NT2/D1 (cell line): Measurements from ENCODE around the gene IGFBP6.

ENCODE experiments used
- DNase-seq: peaks from one replicate; pipeline ENCODE4 v3.0.0-alpha.2; 2011; ENCODE audit warnings: low read depth, low spot score
- H3K27me3 ChIP-seq: 2 replicates; pipeline ENCODE4 v1.6.0; 2011; ENCODE audit warnings: mild to moderate bottlenecking; ENCODE audit not compliant: insufficient read length, insufficient read depth
- H3K36me3 ChIP-seq: 2 replicates; pipeline ENCODE4 v1.6.1; 2011; ENCODE audit warnings: mild to moderate bottlenecking, low read length, mixed read lengths; ENCODE audit not compliant: insufficient read depth, insufficient read length
- H3K4me1 ChIP-seq: 2 replicates; pipeline ENCODE4 v1.5.1; 2011; ENCODE audit not compliant: insufficient read depth, insufficient read length
- H3K4me3 ChIP-seq: 2 replicates; pipeline ENCODE4 v1.5.1; 2011; ENCODE audit warnings: low read depth; ENCODE audit not compliant: insufficient read length
- H3K9ac ChIP-seq: 2 replicates; pipeline ENCODE4 v1.6.0; 2011; ENCODE audit warnings: low read depth; ENCODE audit not compliant: insufficient read length
- H3K9me3 ChIP-seq: 2 replicates; pipeline ENCODE4 v1.5.1; 2011; ENCODE audit warnings: mild to moderate bottlenecking, low read length; ENCODE audit not compliant: insufficient read depth
- SUZ12 ChIP-seq: IDR thresholded peaks from 2 replicates; pipeline ENCODE4 v1.6.1; 2011; ENCODE audit not compliant: insufficient read length, insufficient read depth; ENCODE audit errors: extremely low read depth
- YY1 ChIP-seq: IDR thresholded peaks from 2 replicates; pipeline ENCODE4 v1.6.1; 2011; ENCODE audit not compliant: insufficient read length, insufficient read depth
- ZNF274 ChIP-seq: IDR thresholded peaks from 2 replicates; pipeline ENCODE4 v1.6.1; 2011; ENCODE audit warnings: mild to moderate bottlenecking, low read depth, low read length

The IGFBP6 gene

DNA sequence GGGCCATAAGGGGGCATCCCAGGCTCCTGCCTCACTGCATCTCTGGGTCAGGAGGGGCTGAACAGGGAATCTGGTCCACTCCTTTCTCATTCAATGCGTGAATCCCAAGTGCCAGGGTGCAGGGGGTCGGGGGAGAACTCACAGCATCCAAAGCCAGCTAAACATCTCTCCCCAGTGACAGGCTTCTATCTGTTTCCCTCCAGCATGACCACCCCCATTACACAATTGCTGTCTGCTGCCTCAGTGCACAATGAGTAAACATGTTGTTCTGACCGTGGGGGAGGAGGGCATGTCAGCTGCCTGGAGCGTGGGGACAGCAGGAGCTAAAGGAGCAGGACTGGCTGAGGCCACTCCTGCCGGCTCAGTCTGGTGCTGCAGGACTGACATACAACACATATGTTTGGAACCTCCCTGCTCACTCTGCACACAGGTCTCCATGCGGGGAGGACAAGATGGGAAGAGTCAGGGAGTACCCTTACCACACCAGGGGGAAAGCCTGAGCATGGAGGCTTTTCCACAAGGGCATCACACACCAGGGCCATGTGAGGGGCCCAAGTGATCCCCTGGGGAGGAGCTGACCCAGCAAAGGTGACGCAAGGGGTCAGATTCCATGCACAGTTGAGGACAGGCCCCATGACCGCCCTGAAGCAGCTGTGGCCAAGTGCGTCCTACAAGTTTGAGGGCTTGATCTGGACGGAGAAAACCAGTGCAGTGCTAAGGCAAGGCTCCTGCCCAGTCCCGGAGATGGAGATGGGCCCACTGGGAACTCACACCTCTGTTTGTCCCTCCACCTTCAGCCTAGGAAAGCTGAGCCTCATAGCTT, 46.2 kb upstream of the IGFBP6 start:
- Histone ChIP-seq H3K36me3 (peaks cover 8% of the 10 kb centered on the region), H3K4me3 (no peak overlapping the region), H3K9me3 (no peaks in the 10 kb centered on the region), H3K9ac (peak overlapping the region; percentile 42), H3K27me3 (no peaks in the 10 kb centered on the region), H3K4me1 (peaks cover 48% of the 10 kb centered on the region)
- DNase-seq = no peak
- TF ChIP-seq ZNF274 (no peak), YY1 (no peak), SUZ12 (no peak)

DNA sequence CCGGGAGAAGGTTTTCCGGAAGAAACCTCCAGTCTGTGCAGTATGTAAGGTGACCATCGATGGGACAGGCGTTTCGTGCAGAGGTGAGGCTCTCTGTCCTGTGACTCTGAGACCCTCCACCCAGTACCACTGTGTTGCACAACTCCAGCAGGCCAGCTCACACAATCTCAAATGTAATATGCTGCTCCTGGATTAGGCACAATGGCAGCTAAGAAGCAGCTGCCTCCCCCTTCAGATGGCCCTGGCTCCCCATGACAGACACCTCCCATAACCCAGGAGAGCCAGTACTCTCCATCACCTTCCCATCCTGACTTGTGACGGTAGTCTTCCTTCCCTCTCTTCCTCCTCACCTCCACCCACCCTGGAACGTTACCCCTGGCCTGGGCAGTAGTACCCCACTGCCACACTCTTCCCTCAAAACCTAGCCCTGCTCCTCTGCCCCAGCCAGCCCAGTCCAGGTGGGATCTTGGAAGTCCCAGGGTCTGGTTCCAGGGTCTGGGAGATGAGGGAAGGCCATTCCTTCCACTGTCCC, 45.5 kb upstream of the IGFBP6 start:
- Histone ChIP-seq H3K9me3 (no peaks in the 10 kb centered on the region), H3K9ac (peak overlapping the region; percentile 58), H3K4me3 (no peak overlapping the region), H3K27me3 (no peaks in the 10 kb centered on the region), H3K36me3 (peaks cover 8% of the 10 kb centered on the region), H3K4me1 (peaks cover 48% of the 10 kb centered on the region)
- DNase-seq = no peak
- TF ChIP-seq SUZ12 (no peak), YY1 (no peak), ZNF274 (no peak)

DNA sequence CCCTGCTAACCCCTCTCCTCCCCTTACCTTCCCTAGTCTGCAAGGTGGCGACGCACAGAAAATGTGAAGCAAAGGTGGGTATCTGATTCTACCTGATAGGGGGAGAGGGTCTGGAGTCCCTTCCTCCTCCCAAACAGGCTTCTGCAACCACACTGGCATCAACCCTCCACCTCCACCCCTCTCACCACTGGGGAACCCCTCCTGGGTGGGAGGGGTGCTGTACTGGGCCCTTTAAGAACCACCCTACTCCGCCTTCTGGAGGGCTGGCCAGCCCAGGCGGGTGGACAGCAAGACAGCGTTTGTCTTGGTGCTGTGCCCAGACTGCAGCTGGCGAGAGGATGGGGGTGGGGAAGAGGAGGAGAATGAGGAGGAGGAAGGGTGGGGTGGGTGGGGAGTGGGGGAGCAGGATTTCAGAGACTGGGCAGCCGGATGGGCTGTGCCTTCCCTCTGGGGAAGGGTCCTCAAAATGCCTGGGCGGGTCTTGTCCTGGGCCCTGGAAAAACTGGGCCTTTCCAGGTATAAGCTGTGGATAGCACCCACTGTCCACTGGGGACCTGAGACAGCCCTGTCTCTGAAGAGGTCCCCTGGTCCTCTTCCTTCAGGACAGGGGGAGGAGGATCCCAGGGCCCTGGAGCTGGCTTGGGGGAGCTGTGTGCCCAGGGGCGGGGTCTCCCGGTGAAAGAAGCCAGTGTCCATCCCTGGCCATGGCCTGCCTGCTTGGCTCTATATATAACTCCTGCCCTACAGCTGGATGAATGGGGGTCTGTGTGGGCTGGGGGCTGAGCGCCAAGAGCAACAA, 44.8 kb upstream of the IGFBP6 start:
- Histone ChIP-seq H3K27me3 (peaks cover 3% of the 10 kb centered on the region), H3K9me3 (no peaks in the 10 kb centered on the region), H3K4me3 (no peak overlapping the region), H3K9ac (peak overlapping the region; percentile 58), H3K36me3 (peaks cover 8% of the 10 kb centered on the region), H3K4me1 (peaks cover 48% of the 10 kb centered on the region)
- DNase-seq = no peak
- TF ChIP-seq YY1 = no peak
- no peak for TF ChIP-seq ZNF274
- TF ChIP-seq SUZ12 = no peak

GRCh38 chr12:53053218-53054111, 44.0 kb upstream of the IGFBP6 start:
- TF ChIP-seq SUZ12 (no peak), ZNF274 (no peak), YY1 (no peak)
- DNase-seq = no peak
- H3K9me3 ChIP-seq = no peaks in the 10 kb centered on the region
- H3K4me1 ChIP-seq = peaks cover 41% of the 10 kb centered on the region
- peak overlapping the region; percentile 85 for H3K9ac ChIP-seq
- peak overlapping the region; percentile 77 for H3K4me3 ChIP-seq
- H3K27me3 ChIP-seq = peaks cover 10% of the 10 kb centered on the region
- peaks cover 8% of the 10 kb centered on the region for H3K36me3 ChIP-seq

DNA sequence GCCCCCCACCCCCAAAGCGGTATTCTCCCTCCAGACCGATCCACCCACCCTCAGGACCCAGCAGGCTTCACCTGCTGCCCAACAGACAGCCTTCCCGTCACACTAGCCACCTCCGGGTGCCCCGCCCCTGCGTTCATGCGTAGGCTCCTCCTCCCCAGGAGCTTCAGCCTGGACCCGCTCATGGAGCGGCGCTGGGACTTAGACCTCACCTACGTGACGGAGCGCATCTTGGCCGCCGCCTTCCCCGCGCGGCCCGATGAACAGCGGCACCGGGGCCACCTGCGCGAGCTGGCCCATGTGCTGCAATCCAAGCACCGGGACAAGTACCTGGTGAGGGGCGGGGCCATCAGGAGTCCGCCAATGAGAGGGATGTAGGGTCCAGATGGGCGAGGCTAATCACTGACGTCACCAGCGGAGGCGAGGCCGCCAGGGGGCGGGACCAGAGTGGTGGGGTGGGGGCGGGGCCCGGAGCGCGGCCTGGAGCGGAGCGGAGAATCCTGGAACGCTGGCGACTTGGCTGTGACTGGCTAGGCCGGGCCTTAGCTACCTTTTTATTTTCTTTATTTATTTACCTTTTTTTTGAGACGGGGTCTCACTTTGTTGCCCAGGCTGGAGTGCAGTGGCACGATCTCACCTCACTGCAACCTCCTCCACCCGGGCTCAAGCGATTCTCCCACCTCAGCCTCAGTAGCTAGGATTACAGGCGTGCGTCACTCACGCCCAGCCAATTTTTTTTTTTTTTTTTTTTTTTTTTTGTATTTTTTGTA, 43.2 kb upstream of the IGFBP6 start:
- Histone ChIP-seq H3K4me1 (peaks cover 33% of the 10 kb centered on the region), H3K27me3 (peaks cover 10% of the 10 kb centered on the region), H3K9ac (peak overlapping the region; percentile 85), H3K4me3 (peak overlapping the region; percentile 77), H3K36me3 (peaks cover 8% of the 10 kb centered on the region), H3K9me3 (no peaks in the 10 kb centered on the region)
- DNase-seq = peak; percentile 93
- TF ChIP-seq YY1 = no peak
- TF ChIP-seq SUZ12 = no peak

GRCh38 chr12:53055471-53056266, 41.8 kb upstream of the IGFBP6 start:
- no peak overlapping the region for H3K4me3 ChIP-seq
- H3K27me3 ChIP-seq = peaks cover 10% of the 10 kb centered on the region
- peaks cover 8% of the 10 kb centered on the region for H3K36me3 ChIP-seq
- H3K9ac ChIP-seq = no peak overlapping the region
- H3K9me3 ChIP-seq = no peaks in the 10 kb centered on the region
- no peak for DNase-seq
- TF ChIP-seq ZNF274 (no peak), YY1 (no peak), SUZ12 (no peak)
- peaks cover 20% of the 10 kb centered on the region for H3K4me1 ChIP-seq
